GM06990 (cell line): Measurements from ENCODE around the gene OSCAR.
A peak's percentile ranks its signal among the peaks of the same experiment; 100 is the strongest.

ENCODE experiments used
- DNase-seq: peaks from one replicate; pipeline ENCODE4 v3.0.0-alpha.2; 2011; ENCODE audit not compliant: insufficient read length; ENCODE audit errors: extremely low read depth
- H3K27me3 ChIP-seq: replicated peaks from 2 replicates; pipeline ENCODE4 v1.6.0; 2011; ENCODE audit warnings: low read length; ENCODE audit not compliant: control insufficient read depth, insufficient read depth
- H3K36me3 ChIP-seq: 2 replicates; pipeline ENCODE4 v1.5.1; 2011; ENCODE audit warnings: low read length; ENCODE audit not compliant: control insufficient read depth, insufficient read depth
- H3K4me3 ChIP-seq: replicated peaks from 2 replicates; pipeline ENCODE4 v1.5.1; 2011; ENCODE audit warnings: low read depth, mild to moderate bottlenecking, control low read depth, low read length
- CTCF ChIP-seq: IDR thresholded peaks from 2 replicates; pipeline ENCODE4 v1.5.1; 2011; ENCODE audit warnings: low read length, control low read depth, mild to moderate bottlenecking, inconsistent platforms; ENCODE audit not compliant: insufficient read depth, poor library complexity, severe bottlenecking

The OSCAR gene

GRCh38 chr19:54136086-54136863 lies 35.7 kb upstream of the OSCAR start:
- peak overlapping the region; percentile 69 for H3K4me3 ChIP-seq
- DNase-seq: no peak

GRCh38 chr19:54133957-54134590 lies 33.5 kb upstream of the OSCAR start:
- Histone ChIP-seq H3K36me3 (peaks cover 14% of the 10 kb centered on the region), H3K27me3 (no peaks in the 10 kb centered on the region), H3K4me3 (no peak overlapping the region)
- TF ChIP-seq CTCF: no peak
- no peak for DNase-seq

More at GRCh38 chr19:54136086-54136863, 35.7 kb upstream of the OSCAR start:
- Histone ChIP-seq H3K27me3 (no peaks in the 10 kb centered on the region), H3K36me3 (peaks cover 9% of the 10 kb centered on the region)
- no peak for TF ChIP-seq CTCF

- TF ChIP-seq CTCF: no peak
- no peak for DNase-seq
- no peaks in the 10 kb centered on the region for H3K27me3 ChIP-seq
- peaks cover 17% of the 10 kb centered on the region for H3K36me3 ChIP-seq
- no peak overlapping the region for H3K4me3 ChIP-seq
These were observed 32.8 kb upstream of the OSCAR start for GRCh38 chr19:54133312-54133956.

GRCh38 chr19:54129617-54129996 lies 29.0 kb upstream of the OSCAR start:
- TF ChIP-seq CTCF: no peak
- H3K27me3 ChIP-seq: no peaks in the 10 kb centered on the region
- peaks cover 29% of the 10 kb centered on the region for H3K36me3 ChIP-seq
- DNase-seq: no peak
- H3K4me3 ChIP-seq: no peak overlapping the region

- peaks cover 34% of the 10 kb centered on the region for H3K36me3 ChIP-seq
- no peaks in the 10 kb centered on the region for H3K27me3 ChIP-seq
- H3K4me3 ChIP-seq: no peak overlapping the region
- no peak for TF ChIP-seq CTCF
- no peak for DNase-seq
These were observed 28.4 kb upstream of the OSCAR start for GRCh38 chr19:54128796-54129616.
